ENCODE results near the gene CDH26.

DNA sequence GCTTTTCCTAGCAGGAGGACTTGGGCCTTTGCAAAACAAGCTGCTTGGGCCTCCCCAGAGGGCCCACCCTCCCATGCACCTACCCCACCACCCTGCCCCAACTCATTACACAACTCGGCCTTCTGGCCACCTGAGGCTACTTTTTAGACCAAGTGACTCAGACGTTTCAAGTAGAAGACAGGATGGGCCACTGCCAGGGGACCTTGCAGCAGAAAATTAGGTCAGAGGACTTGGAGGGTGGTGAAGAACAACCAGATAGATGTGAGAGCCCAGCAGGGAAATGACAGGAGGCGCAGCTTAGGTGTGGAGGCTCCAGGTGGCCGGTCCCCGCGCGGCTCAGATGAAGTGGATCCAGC lies 19.5 kb upstream of the CDH26 start:
- TF ChIP-seq, protein P1, sequence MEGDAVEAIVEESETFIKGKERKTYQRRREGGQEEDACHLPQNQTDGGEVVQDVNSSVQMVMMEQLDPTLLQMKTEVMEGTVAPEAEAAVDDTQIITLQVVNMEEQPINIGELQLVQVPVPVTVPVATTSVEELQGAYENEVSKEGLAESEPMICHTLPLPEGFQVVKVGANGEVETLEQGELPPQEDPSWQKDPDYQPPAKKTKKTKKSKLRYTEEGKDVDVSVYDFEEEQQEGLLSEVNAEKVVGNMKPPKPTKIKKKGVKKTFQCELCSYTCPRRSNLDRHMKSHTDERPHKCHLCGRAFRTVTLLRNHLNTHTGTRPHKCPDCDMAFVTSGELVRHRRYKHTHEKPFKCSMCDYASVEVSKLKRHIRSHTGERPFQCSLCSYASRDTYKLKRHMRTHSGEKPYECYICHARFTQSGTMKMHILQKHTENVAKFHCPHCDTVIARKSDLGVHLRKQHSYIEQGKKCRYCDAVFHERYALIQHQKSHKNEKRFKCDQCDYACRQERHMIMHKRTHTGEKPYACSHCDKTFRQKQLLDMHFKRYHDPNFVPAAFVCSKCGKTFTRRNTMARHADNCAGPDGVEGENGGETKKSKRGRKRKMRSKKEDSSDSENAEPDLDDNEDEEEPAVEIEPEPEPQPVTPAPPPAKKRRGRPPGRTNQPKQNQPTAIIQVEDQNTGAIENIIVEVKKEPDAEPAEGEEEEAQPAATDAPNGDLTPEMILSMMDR (IDR thresholded peaks at IDR 0.05): no peak
- TF ChIP-seq POLR2A (IDR thresholded peaks at IDR 0.05): no peak
